ENCODE results near the gene PRKCE.

DNA sequence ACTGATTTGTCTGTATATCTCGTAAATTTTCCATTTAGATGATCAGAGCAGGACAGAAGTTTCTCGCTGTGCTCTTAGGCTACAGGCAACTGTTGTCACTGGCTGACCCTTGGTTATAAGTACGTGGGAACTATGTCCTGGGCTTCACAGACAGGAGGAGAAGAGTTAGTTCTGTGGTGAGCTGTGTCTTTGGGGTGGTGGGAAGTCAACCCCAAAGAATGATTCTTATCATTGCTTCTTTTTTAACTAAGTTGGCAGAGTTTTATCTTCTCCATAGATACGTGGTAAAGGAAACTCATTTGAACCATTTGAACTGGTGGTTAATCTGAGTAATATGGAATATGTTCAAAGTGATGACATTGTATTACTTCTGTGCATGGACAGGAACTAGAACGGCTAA is 415.1 kb downstream of the PRKCE start:
- TF ChIP-seq CTCF (conservative IDR thresholded peaks at IDR 0.05 in 1 of 2, IDR thresholded peaks at IDR 0.05 in 1 of 2; ENCODE audit: extremely low read depth in 1 of 2, insufficient read depth in 1 of 2, low read depth in 1 of 2, low read length in 2 of 2), result no peak
- no peak for TF ChIP-seq EZH2 (IDR thresholded peaks at IDR 0.05; ENCODE audit: borderline replicate concordance, low read length)

Data from mammary epithelial cell (primary cell).